Fibroblast of mammary gland (primary cell): ENCODE results near the gene SP100.

Experiments used
- DNase-seq: peaks from one replicate; pipeline ENCODE4 v3.0.0-alpha.2; 2010; ENCODE audit warnings: low read depth
- H3K4me3 ChIP-seq: 2 replicates; pipeline ENCODE4 v1.5.1; 2011; ENCODE audit warnings: low read depth, mild to moderate bottlenecking, low read length, moderate library complexity; ENCODE audit not compliant: control insufficient read depth
- TF ChIP-seq, protein P1 (sequence below): conservative IDR thresholded peaks from 2 replicates; pipeline ENCODE4 v1.5.1; 2011; ENCODE audit warnings: low read depth, low read length, inconsistent platforms; ENCODE audit not compliant: control insufficient read depth, insufficient read depth

Gene SP100

GRCh38 chr2:230498506-230499107, 82.6 kb downstream of the SP100 start:
- peak; percentile 3 for DNase-seq
- no peak overlapping the region for H3K4me3 ChIP-seq
- TF ChIP-seq, protein P1, sequence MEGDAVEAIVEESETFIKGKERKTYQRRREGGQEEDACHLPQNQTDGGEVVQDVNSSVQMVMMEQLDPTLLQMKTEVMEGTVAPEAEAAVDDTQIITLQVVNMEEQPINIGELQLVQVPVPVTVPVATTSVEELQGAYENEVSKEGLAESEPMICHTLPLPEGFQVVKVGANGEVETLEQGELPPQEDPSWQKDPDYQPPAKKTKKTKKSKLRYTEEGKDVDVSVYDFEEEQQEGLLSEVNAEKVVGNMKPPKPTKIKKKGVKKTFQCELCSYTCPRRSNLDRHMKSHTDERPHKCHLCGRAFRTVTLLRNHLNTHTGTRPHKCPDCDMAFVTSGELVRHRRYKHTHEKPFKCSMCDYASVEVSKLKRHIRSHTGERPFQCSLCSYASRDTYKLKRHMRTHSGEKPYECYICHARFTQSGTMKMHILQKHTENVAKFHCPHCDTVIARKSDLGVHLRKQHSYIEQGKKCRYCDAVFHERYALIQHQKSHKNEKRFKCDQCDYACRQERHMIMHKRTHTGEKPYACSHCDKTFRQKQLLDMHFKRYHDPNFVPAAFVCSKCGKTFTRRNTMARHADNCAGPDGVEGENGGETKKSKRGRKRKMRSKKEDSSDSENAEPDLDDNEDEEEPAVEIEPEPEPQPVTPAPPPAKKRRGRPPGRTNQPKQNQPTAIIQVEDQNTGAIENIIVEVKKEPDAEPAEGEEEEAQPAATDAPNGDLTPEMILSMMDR, result no peak

- TF ChIP-seq, protein P1, result no peak
- no peak for DNase-seq
- H3K4me3 ChIP-seq, result no peak overlapping the region
These were observed 86.6 kb downstream of the SP100 start for GRCh38 chr2:230502593-230502992.

GRCh38 chr2:230503798-230504197, 87.8 kb downstream of the SP100 start:
- no peak for DNase-seq
- TF ChIP-seq, protein P1, result no peak
- no peak overlapping the region for H3K4me3 ChIP-seq

GRCh38 chr2:230505162-230505561, 89.2 kb downstream of the SP100 start:
- DNase-seq, result no peak
- TF ChIP-seq, protein P1, result no peak
- no peak overlapping the region for H3K4me3 ChIP-seq

GRCh38 chr2:230512955-230513748, 97.2 kb downstream of the SP100 start:
- TF ChIP-seq, protein P1, result no peak
- peak; percentile 10 for DNase-seq
- H3K4me3 ChIP-seq, result no peak overlapping the region

DNA sequence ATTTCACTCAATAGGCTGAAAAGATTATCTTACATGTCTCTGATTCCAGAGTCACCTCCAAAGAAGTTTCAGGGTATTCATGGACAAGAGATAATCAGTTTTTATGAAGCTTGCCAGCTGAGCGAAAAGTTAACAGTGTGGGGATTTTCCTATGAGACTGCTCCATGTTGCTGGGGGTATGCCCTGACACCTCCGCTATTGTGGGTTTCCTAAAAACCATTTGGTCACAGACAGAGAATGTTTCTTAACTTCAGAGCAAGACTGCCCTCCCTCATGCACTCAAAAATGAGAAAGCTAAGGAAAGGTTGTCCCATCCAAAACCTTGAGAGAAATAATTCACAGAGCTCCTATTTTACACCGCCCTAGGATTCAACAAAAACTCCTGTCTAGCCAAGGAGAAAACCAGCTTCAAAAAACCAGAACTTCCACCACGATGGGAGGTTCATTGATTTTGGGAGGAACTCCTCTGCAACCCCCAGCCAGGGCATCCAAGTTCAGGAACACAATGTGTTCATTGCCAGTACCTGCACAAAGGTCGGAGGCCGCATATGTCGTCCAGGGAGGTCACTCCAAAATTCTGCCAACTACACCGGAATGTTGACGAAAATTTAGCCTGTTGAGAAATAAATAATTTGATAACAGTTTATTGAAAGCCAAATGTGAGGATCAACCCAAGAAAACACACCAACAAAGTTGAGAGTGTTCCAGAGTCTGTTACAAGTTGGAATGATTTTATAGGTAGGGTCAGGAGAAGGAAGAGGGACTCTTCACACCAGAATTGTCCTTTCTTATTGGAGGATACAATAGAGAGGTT, 104.3 kb downstream of the SP100 start:
- TF ChIP-seq, protein P1, result no peak
- H3K4me3 ChIP-seq, result no peak overlapping the region
- DNase-seq, result no peak
